Measurements from ENCODE around the gene NOC2L.

Gene NOC2L

GRCh38 chr1:985126-985525, 26.1 kb upstream of the NOC2L start:
- TF ChIP-seq TSHZ2 (CRISPR knock-in tag; IDR thresholded peaks at IDR 0.05), result no peak
- no peak for TF ChIP-seq PPARA (CRISPR knock-in tag; IDR thresholded peaks at IDR 0.05; ENCODE audit: borderline replicate concordance)
- TF ChIP-seq SNAI2 (CRISPR knock-in tag; IDR thresholded peaks at IDR 0.05), result no peak
- no peak for TF ChIP-seq ZC3H10 (CRISPR knock-in tag; IDR thresholded peaks at IDR 0.05)
- TF ChIP-seq PATZ1 (CRISPR knock-in tag; IDR thresholded peaks at IDR 0.05; ENCODE audit: borderline replicate concordance), result no peak
- no peak for ATAC-seq

GRCh38 chr1:984476-984814, 25.4 kb upstream of the NOC2L start:
- TF ChIP-seq RARB (CRISPR knock-in tag; IDR thresholded peaks at IDR 0.05) (no peak), ZNF70 (CRISPR knock-in tag; IDR thresholded peaks at IDR 0.05) (no peak), CSDC2 (CRISPR knock-in tag; IDR thresholded peaks at IDR 0.05) (no peak), TOX (CRISPR knock-in tag; IDR thresholded peaks at IDR 0.05; ENCODE audit: borderline replicate concordance) (no peak), TSHZ2 (CRISPR knock-in tag; IDR thresholded peaks at IDR 0.05) (no peak), ZNF565 (CRISPR knock-in tag; conservative IDR thresholded peaks at IDR 0.05; ENCODE audit: low read depth) (no peak), OSR1 (CRISPR knock-in tag; IDR thresholded peaks at IDR 0.05) (no peak)
- ATAC-seq, result peak; percentile 17

- ATAC-seq, result peak; percentile 74
- TF ChIP-seq PPARA (CRISPR knock-in tag; IDR thresholded peaks at IDR 0.05; ENCODE audit: borderline replicate concordance), result no peak
- no peak for TF ChIP-seq ZNF70 (CRISPR knock-in tag; IDR thresholded peaks at IDR 0.05)
- no peak for TF ChIP-seq TCF4 (CRISPR knock-in tag; IDR thresholded peaks at IDR 0.05; ENCODE audit: borderline replicate concordance)
- TF ChIP-seq ZFP3 (CRISPR knock-in tag; IDR thresholded peaks at IDR 0.05), result no peak
- TF ChIP-seq CREB5 (CRISPR knock-in tag; IDR thresholded peaks at IDR 0.05; ENCODE audit: low read depth), result no peak
- no peak for TF ChIP-seq ZNF8 (CRISPR knock-in tag; IDR thresholded peaks at IDR 0.05)
- no peak for TF ChIP-seq OSR1 (CRISPR knock-in tag; IDR thresholded peaks at IDR 0.05)
- no peak for TF ChIP-seq ZNF565 (CRISPR knock-in tag; conservative IDR thresholded peaks at IDR 0.05; ENCODE audit: low read depth)
- TF ChIP-seq TOX (CRISPR knock-in tag; IDR thresholded peaks at IDR 0.05; ENCODE audit: borderline replicate concordance), result no peak
- TF ChIP-seq ISL1 (CRISPR knock-in tag; IDR thresholded peaks at IDR 0.05), result no peak
- TF ChIP-seq RARB (CRISPR knock-in tag; IDR thresholded peaks at IDR 0.05), result no peak
- TF ChIP-seq ZC3H10 (CRISPR knock-in tag; IDR thresholded peaks at IDR 0.05), result no peak
- no peak for TF ChIP-seq ARNTL (CRISPR knock-in tag; IDR thresholded peaks at IDR 0.05; ENCODE audit: borderline replicate concordance, low read depth)
- no peak for TF ChIP-seq CSDC2 (CRISPR knock-in tag; IDR thresholded peaks at IDR 0.05)
- no peak for TF ChIP-seq ZFP30 (CRISPR knock-in tag; IDR thresholded peaks at IDR 0.05)
- no peak for TF ChIP-seq BACH2 (CRISPR knock-in tag; IDR thresholded peaks at IDR 0.05; ENCODE audit: borderline replicate concordance)
Observed at GRCh38 chr1:983798-984475, 24.9 kb upstream of the NOC2L start.

All from SK-N-SH treated with all-trans-retinoic acid at 6 μM for 48 hours (cell line).